ENCODE data around the gene USP6NL. TPM values are rescaled to one million over a fixed set of nuclear protein-coding genes. Genes with fewer than 3 reads are reported as not detected.

The USP6NL gene
- total and polyA plus RNA-seq, 10 of the 15 experiments (the other 5 are each of a cell fraction or from before 2014, with no cell fraction given): 4.0 to 27.7 (median 18.2) TPM

GRCh38 chr10:11404901-11405300, 206.5 kb downstream of the USP6NL start:
- CTCF ChIA-PET: no interaction called here
- no peaks in the 10 kb centered on the region; the same call in 2 of the 3 replicates for H3K9me3 ChIP-seq (replicated peaks; ENCODE audit: control insufficient read depth, insufficient read depth, low read length)
- H3K9ac ChIP-seq (ENCODE audit: control insufficient read depth, insufficient read depth, low read length): no peak overlapping the region
- no peak overlapping the region for H3K4me3 ChIP-seq
- H3K4me1 ChIP-seq (ENCODE audit: control insufficient read depth, insufficient read depth, low read length): no peaks in the 10 kb centered on the region; the same call in 1 of the 2 replicates
- POLR2A ChIA-PET: no interaction called here
- in situ Hi-C loops (cut with MboI) (no loop called here), intact Hi-C loops (cut with micrococcal nuclease; ENCODE audit: unreplicated experiment) (no loop called here)
- no peak overlapping the region for H3K27ac ChIP-seq (ENCODE audit: control insufficient read depth, insufficient read depth)
- SMC1A ChIA-PET (ENCODE audit: uncharacterized antibody, unreplicated experiment): no interaction called here
- H2AFZ ChIP-seq (ENCODE audit: control insufficient read depth, low read depth, low read length): no peak overlapping the region
- no peak for FAIRE-seq
- RAD21 ChIA-PET (ENCODE audit: unreplicated experiment): no interaction called here
- no peaks in the 10 kb centered on the region for H4K20me1 ChIP-seq (ENCODE audit: control insufficient read depth, insufficient read depth)
- no TSS peak for BruUV-seq (replicated peaks)
- no peaks in the 10 kb centered on the region for H3K79me2 ChIP-seq (ENCODE audit: control insufficient read depth, insufficient read depth, low read length)
- no peak for DNase-seq (ENCODE audit: low read depth, low spot score)
- 39% methylated on average over 13 of the region's 13 CpGs for WGBS (ENCODE audit: insufficient coverage, insufficient replicate concordance, low lambda C conversion rate, missing lambda C conversion rate)
- H3K36me3 ChIP-seq (ENCODE audit: control insufficient read depth in 2 of 2, insufficient read depth in 2 of 2, low read length in 1 of 2): no peaks in the 10 kb centered on the region
- H3K27me3 ChIP-seq (replicated peaks in 1 of 2; ENCODE audit: control insufficient read depth in 2 of 2, insufficient read depth in 2 of 2, low read length in 1 of 2): no peaks in the 10 kb centered on the region
- no peak for ATAC-seq
- no peak overlapping the region for H3K4me2 ChIP-seq (ENCODE audit: control insufficient read depth, insufficient read depth)
- TF ChIP-seq RCOR1 (conservative IDR thresholded peaks at IDR 0.05; ENCODE audit: low read depth, low read length): no peak
- no peak for TF ChIP-seq CREM (IDR thresholded peaks at IDR 0.05; ENCODE audit: low read depth)
- TF ChIP-seq MLLT1 (IDR thresholded peaks at IDR 0.05): no peak
- TF ChIP-seq CTCF (IDR thresholded peaks at IDR 0.05 in 2 of 3, conservative IDR thresholded peaks at IDR 0.05 in 1 of 3; ENCODE audit: control insufficient read depth in 2 of 3, extremely low read depth in 1 of 3, insufficient read depth in 1 of 3, low read depth in 3 of 3, low read length in 3 of 3): no peak
- TF ChIP-seq JUNB (IDR thresholded peaks at IDR 0.05): no peak
- TF ChIP-seq YBX1 (IDR thresholded peaks at IDR 0.05): no peak
- TF ChIP-seq HDGF (IDR thresholded peaks at IDR 0.05): no peak
- no peak for TF ChIP-seq ZBTB4 (CRISPR knock-in tag; IDR thresholded peaks at IDR 0.05)
- TF ChIP-seq ZNF384 (IDR thresholded peaks at IDR 0.05; ENCODE audit: borderline replicate concordance, low read depth, low read length): no peak
- no peak for TF ChIP-seq SUZ12 (IDR thresholded peaks at IDR 0.05; ENCODE audit: unreplicated experiment)
- no peak for TF ChIP-seq TARDBP (IDR thresholded peaks at IDR 0.05; ENCODE audit: borderline replicate concordance)
- TF ChIP-seq GATAD2B (conservative IDR thresholded peaks at IDR 0.05; ENCODE audit: low read depth): no peak
- no peak for TF ChIP-seq SPI1 (IDR thresholded peaks at IDR 0.05; ENCODE audit: borderline replicate concordance, insufficient read depth, low read depth, low read length)
- no peak for TF ChIP-seq MEF2B (IDR thresholded peaks at IDR 0.05; ENCODE audit: partially characterized antibody, poor library complexity, severe bottlenecking)
- TF ChIP-seq TCF12 (IDR thresholded peaks at IDR 0.05; ENCODE audit: low read depth, low read length): no peak
- no peak for TF ChIP-seq CEBPB (IDR thresholded peaks at IDR 0.05; ENCODE audit: borderline replicate concordance in 1 of 2, low read depth in 2 of 2, low read length in 2 of 2)
- TF ChIP-seq CHD4 (IDR thresholded peaks at IDR 0.05): no peak

Data from GM12878 (cell line).